D721Med (cell line): Measurements from ENCODE around the gene APAF1.

Experiments
- DNase-seq: peaks from one replicate; pipeline ENCODE4 v3.0.0; 2011; ENCODE audit warnings: low spot score; ENCODE audit not compliant: insufficient read length
- FAIRE-seq: peaks from 2 replicates; lab custom pipeline; 2011; peaks lifted over from hg19 to GRCh38; lab: Jason Lieb, UNC
- CTCF ChIP-seq: IDR thresholded peaks from 2 replicates; pipeline ENCODE4 v1.5.1; 2012; ENCODE audit warnings: mild to moderate bottlenecking, control low read depth; ENCODE audit not compliant: insufficient read depth; ENCODE audit errors: missing control alignments

The APAF1 gene

GRCh38 chr12:98757455-98757854 lies 112.4 kb downstream of the APAF1 start:
- DNase-seq (no peak), FAIRE-seq (no peak)
- TF ChIP-seq CTCF, result no peak

GRCh38 chr12:98758331-98758730 lies 113.2 kb downstream of the APAF1 start:
- TF ChIP-seq CTCF, result no peak
- DNase-seq (no peak), FAIRE-seq (no peak)

- no peak for FAIRE-seq
- TF ChIP-seq CTCF, result no peak
Observed at GRCh38 chr12:98763656-98764055, 118.6 kb downstream of the APAF1 start.

GRCh38 chr12:98767248-98767647 lies 122.2 kb downstream of the APAF1 start:
- TF ChIP-seq CTCF, result no peak
- FAIRE-seq (no peak), DNase-seq (no peak)

More at GRCh38 chr12:98763656-98764055, 118.6 kb downstream of the APAF1 start:
- DNase-seq, result no peak

GRCh38 chr12:98769068-98769467 lies 124.0 kb downstream of the APAF1 start:
- TF ChIP-seq CTCF, result no peak

GRCh38 chr12:98770230-98770629 lies 125.1 kb downstream of the APAF1 start:
- DNase-seq (no peak), FAIRE-seq (no peak)
- no peak for TF ChIP-seq CTCF

More at GRCh38 chr12:98769068-98769467, 124.0 kb downstream of the APAF1 start:
- DNase-seq (no peak), FAIRE-seq (no peak)

- no peak for TF ChIP-seq CTCF
- no peak for FAIRE-seq
Observed at GRCh38 chr12:98771811-98772752, 127.0 kb downstream of the APAF1 start.

More at GRCh38 chr12:98771811-98772752, 127.0 kb downstream of the APAF1 start:
- DNase-seq, result no peak
